ENCODE results near the gene PRKN.

DNA sequence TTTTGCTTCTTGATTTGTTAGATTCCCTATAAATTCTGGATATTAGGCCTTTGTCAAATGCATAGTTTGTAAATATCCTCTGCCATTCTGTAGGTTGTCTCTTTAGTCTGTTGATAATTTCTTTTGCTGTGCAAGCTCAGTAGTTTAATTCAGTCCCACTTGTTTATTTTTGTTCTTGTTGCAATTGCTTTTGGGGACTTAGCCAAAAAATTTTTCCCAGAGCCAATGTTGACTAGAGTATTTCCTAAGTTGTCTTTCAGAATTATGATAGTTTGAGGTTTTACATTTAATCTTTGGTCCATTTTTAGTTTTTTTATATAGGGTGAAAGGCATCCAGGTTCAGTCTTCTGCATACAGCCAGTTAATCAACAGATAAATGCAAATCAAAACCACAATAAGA, 96.0 kb downstream of the PRKN start:
- no peak for TF ChIP-seq POLR2A (IDR thresholded peaks at IDR 0.05)
- TF ChIP-seq, protein P1, sequence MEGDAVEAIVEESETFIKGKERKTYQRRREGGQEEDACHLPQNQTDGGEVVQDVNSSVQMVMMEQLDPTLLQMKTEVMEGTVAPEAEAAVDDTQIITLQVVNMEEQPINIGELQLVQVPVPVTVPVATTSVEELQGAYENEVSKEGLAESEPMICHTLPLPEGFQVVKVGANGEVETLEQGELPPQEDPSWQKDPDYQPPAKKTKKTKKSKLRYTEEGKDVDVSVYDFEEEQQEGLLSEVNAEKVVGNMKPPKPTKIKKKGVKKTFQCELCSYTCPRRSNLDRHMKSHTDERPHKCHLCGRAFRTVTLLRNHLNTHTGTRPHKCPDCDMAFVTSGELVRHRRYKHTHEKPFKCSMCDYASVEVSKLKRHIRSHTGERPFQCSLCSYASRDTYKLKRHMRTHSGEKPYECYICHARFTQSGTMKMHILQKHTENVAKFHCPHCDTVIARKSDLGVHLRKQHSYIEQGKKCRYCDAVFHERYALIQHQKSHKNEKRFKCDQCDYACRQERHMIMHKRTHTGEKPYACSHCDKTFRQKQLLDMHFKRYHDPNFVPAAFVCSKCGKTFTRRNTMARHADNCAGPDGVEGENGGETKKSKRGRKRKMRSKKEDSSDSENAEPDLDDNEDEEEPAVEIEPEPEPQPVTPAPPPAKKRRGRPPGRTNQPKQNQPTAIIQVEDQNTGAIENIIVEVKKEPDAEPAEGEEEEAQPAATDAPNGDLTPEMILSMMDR (IDR thresholded peaks at IDR 0.05), result no peak
